HEK293T (cell line): Measurements from ENCODE around the gene ZNF579.

Source experiments
- CTCF ChIA-PET: fragments of 350-600 bp; formaldehyde crosslinking; extraction: SDS; loops from one replicate; lab custom pipeline; 2021; ENCODE audit warnings: antibody characterized with exemption, inconsistent platforms; lab: Yijun Ruan, JAX
- POLR2A ChIA-PET: fragments of 350-600 bp; formaldehyde crosslinking; extraction: SDS; loops from one replicate; lab custom pipeline; 2020; ENCODE audit warnings: antibody characterized with exemption, inconsistent platforms; lab: Yijun Ruan, JAX
- DNase-seq: peaks from one replicate; pipeline ENCODE4 v3.0.0; 2012; ENCODE audit warnings: mixed read lengths; ENCODE audit errors: extremely low spot score
- ARNT ChIP-seq: fragments of 450-650 bp; IDR thresholded peaks from 2 replicates; pipeline ENCODE4 v1.6.1; 2017; ENCODE audit warnings: mild to moderate bottlenecking
- BHLHE40 ChIP-seq: fragments of 450-650 bp; IDR thresholded peaks from 2 replicates; pipeline ENCODE4 v1.6.1; 2016; ENCODE audit warnings: mild to moderate bottlenecking, moderate library complexity, borderline replicate concordance
- CTBP1 ChIP-seq: fragments of 450-650 bp; IDR thresholded peaks from 2 replicates; pipeline ENCODE4 v1.6.1; 2016; ENCODE audit warnings: borderline replicate concordance
- ELF4 ChIP-seq: fragments of 450-650 bp; IDR thresholded peaks from 2 replicates; pipeline ENCODE4 v1.6.1; 2017; ENCODE audit warnings: antibody characterized with exemption
- FOXA1 ChIP-seq: fragments of 450-650 bp; IDR thresholded peaks from 2 replicates; pipeline ENCODE4 v1.6.1; 2016; ENCODE audit warnings: mild to moderate bottlenecking
- FOXK2 ChIP-seq: fragments of 450-650 bp; IDR thresholded peaks from 2 replicates; pipeline ENCODE4 v1.6.1; 2016; ENCODE audit warnings: mild to moderate bottlenecking
- FOXM1 ChIP-seq: fragments of 450-650 bp; IDR thresholded peaks from 2 replicates; pipeline ENCODE4 v1.6.1; 2017; ENCODE audit warnings: mild to moderate bottlenecking, borderline replicate concordance
- HDGF ChIP-seq: fragments of 450-650 bp; IDR thresholded peaks from 2 replicates; pipeline ENCODE4 v1.6.1; 2017; ENCODE audit warnings: antibody characterized with exemption, borderline replicate concordance
- L3MBTL2 ChIP-seq: fragments of 450-650 bp; conservative IDR thresholded peaks from 2 replicates; pipeline ENCODE4 v1.6.1; 2016; ENCODE audit warnings: mild to moderate bottlenecking
- LEF1 ChIP-seq: fragments of 450-650 bp; IDR thresholded peaks from 2 replicates; pipeline ENCODE4 v1.6.1; 2017; ENCODE audit warnings: mild to moderate bottlenecking, borderline replicate concordance
- NFRKB ChIP-seq: fragments of 450-650 bp; IDR thresholded peaks from 2 replicates; pipeline ENCODE4 v1.6.1; 2016; ENCODE audit warnings: mild to moderate bottlenecking, moderate library complexity
- PKNOX1 ChIP-seq: fragments of 450-650 bp; IDR thresholded peaks from 2 replicates; pipeline ENCODE4 v1.6.1; 2016
- SP1 ChIP-seq: fragments of 450-650 bp; IDR thresholded peaks from 2 replicates; pipeline ENCODE4 v1.6.1; 2017
- SUZ12 ChIP-seq: fragments of 450-650 bp; IDR thresholded peaks from 2 replicates; pipeline ENCODE4 v1.6.1; 2016; ENCODE audit warnings: mild to moderate bottlenecking
- TARDBP ChIP-seq: fragments of 450-650 bp; IDR thresholded peaks from 2 replicates; pipeline ENCODE4 v1.6.1; 2016
- ZNF384 ChIP-seq: fragments of 450-650 bp; IDR thresholded peaks from 2 replicates; pipeline ENCODE4 v1.6.1; 2016

Gene ZNF579

GRCh38 chr19:55611983-55612645 lies 31.5 kb upstream of the ZNF579 start:
- POLR2A ChIA-PET = interaction anchor here (1.3 to 1.4 kb wide), 2 partner anchors 12 to 13 kb away, joined by 3 to 10 read pairs; partner anchors contain the start of genes FIZ1 and ZNF784
- TF ChIP-seq BHLHE40 (no peak), ZNF384 (no peak), L3MBTL2 (no peak), SUZ12 (no peak), PKNOX1 (no peak), FOXK2 (no peak), TARDBP (no peak), FOXM1 (no peak), ARNT (no peak), ELF4 (no peak), CTBP1 (no peak), SP1 (no peak), NFRKB (no peak), LEF1 (no peak), FOXA1 (no peak), HDGF (no peak)
- CTCF ChIA-PET = interaction anchor here (0.5 kb wide), 1 partner anchor 105 kb away, joined by 3 read pairs; no protein-coding TSS in a partner anchor
- DNase-seq = no peak

- ChIA-PET CTCF (interaction anchor here (0.5 kb wide), 1 partner anchor 104 kb away, joined by 3 read pairs; no protein-coding TSS in a partner anchor), POLR2A (interaction anchor here (1.4 kb wide), 1 partner anchor 13 kb away, joined by 10 read pairs; the partner anchor contains the start of gene ZNF784)
- no peak for TF ChIP-seq PKNOX1
- no peak for TF ChIP-seq LEF1
- TF ChIP-seq CTBP1 = no peak
- no peak for TF ChIP-seq TARDBP
- no peak for TF ChIP-seq SUZ12
- TF ChIP-seq FOXA1 = no peak
- TF ChIP-seq BHLHE40 = no peak
- TF ChIP-seq ELF4 = no peak
- no peak for TF ChIP-seq HDGF
- no peak for TF ChIP-seq SP1
- no peak for TF ChIP-seq FOXM1
- TF ChIP-seq FOXK2 = no peak
- TF ChIP-seq ZNF384 = no peak
- no peak for TF ChIP-seq NFRKB
- TF ChIP-seq L3MBTL2 = no peak
- DNase-seq = no peak
Measured at GRCh38 chr19:55611300-55611982, 30.8 kb upstream of the ZNF579 start.

GRCh38 chr19:55609326-55609725 lies 28.7 kb upstream of the ZNF579 start:
- TF ChIP-seq FOXK2 (no peak), NFRKB (no peak), CTBP1 (no peak), ZNF384 (no peak), ARNT (no peak), SUZ12 (no peak)
- ChIA-PET CTCF (interaction anchor here (0.6 kb wide), 1 partner anchor 16 kb away, joined by 3 read pairs; no protein-coding TSS in a partner anchor), POLR2A (interaction anchor here (1.0 to 1.2 kb wide), 2 partner anchors 10 to 15 kb away, joined by 3 to 4 read pairs; partner anchors contain the start of genes FIZ1 and ZNF784)
- DNase-seq = no peak

GRCh38 chr19:55606817-55607216 lies 26.2 kb upstream of the ZNF579 start:
- no peak for DNase-seq
- ChIA-PET POLR2A (interaction anchor here (0.6 to 3.2 kb wide), 7 partner anchors 12 to 90 kb away, joined by 3 to 24 read pairs (median 3); partner anchors contain the start of gene ZNF784), CTCF (interaction anchor here (0.6 to 2.8 kb wide), 8 partner anchors 11 to 139 kb away, joined by 3 to 9 read pairs (median 4); partner anchors contain the start of gene ZNF784)
- TF ChIP-seq BHLHE40 = no peak
- no peak for TF ChIP-seq CTBP1
- no peak for TF ChIP-seq HDGF
- TF ChIP-seq FOXA1 = no peak
- TF ChIP-seq FOXM1 = no peak
- no peak for TF ChIP-seq L3MBTL2
- no peak for TF ChIP-seq SP1
- TF ChIP-seq ARNT = no peak
- no peak for TF ChIP-seq PKNOX1
- TF ChIP-seq SUZ12 = no peak
- TF ChIP-seq ZNF384 = no peak
- TF ChIP-seq TARDBP = no peak
- TF ChIP-seq LEF1 = no peak
- TF ChIP-seq FOXK2 = no peak
- no peak for TF ChIP-seq NFRKB
- TF ChIP-seq ELF4 = no peak

- DNase-seq = no peak
- POLR2A ChIA-PET = interaction anchor here (0.7 to 3.2 kb wide), 8 partner anchors 12 to 90 kb away, joined by 3 to 24 read pairs (median 3); partner anchors contain the start of gene ZNF784
- CTCF ChIA-PET = interaction anchor here (0.6 to 2.8 kb wide), 10 partner anchors 11 to 195 kb away, joined by 3 to 9 read pairs (median 4); partner anchors contain the start of gene ZNF784
- TF ChIP-seq NFRKB = no peak
- no peak for TF ChIP-seq L3MBTL2
- TF ChIP-seq ARNT = no peak
- no peak for TF ChIP-seq FOXM1
- TF ChIP-seq HDGF = no peak
- no peak for TF ChIP-seq ZNF384
- no peak for TF ChIP-seq SUZ12
- TF ChIP-seq ELF4 = no peak
- no peak for TF ChIP-seq BHLHE40
- no peak for TF ChIP-seq LEF1
Measured at GRCh38 chr19:55606471-55606787, 25.8 kb upstream of the ZNF579 start.
